Tibial artery (tissue), 4 donors: ENCODE data around the gene SYNGR1.

Source experiments
- DNase-seq, 2 donors: peaks; one replicate each; pipeline ENCODE4 v3.0.0-alpha.2; 2019
- H3K27ac ChIP-seq, 2 donors: fragments of 200-600 bp; sonication (generic) in 1 of 2; 1 replicate in 1 of 2; 2 replicates in 1 of 2; pipeline ENCODE4 v1.5.1; 2018 to 2019; ENCODE audit warnings: mild to moderate bottlenecking in 1 of 2
- H3K27me3 ChIP-seq, 2 donors: fragments of 200-600 bp; sonication (generic) in 1 of 2; one replicate each; pipeline versions ENCODE4 v1.5.1 to v1.6.0; 2016 to 2019
- H3K36me3 ChIP-seq, 3 donors: fragments of 200-600 bp; sonication (generic) in 2 of 3; one replicate each; pipeline ENCODE4 v1.5.1; 2016 to 2019; ENCODE audit warnings: mild to moderate bottlenecking in 2 of 3
- H3K4me1 ChIP-seq, 4 donors: fragments of 200-600 bp; sonication (generic) in 2 of 4; 1 replicate in 3 of 4; 2 replicates in 1 of 4; pipeline ENCODE4 v1.5.1; 2016 to 2019
- H3K4me3 ChIP-seq, 2 donors: fragments of 200-600 bp; sonication (generic) in 1 of 2; 1 replicate in 1 of 2; 2 replicates in 1 of 2; pipeline ENCODE4 v1.5.1; 2018 to 2019; ENCODE audit warnings: mild to moderate bottlenecking in 2 of 2
- H3K9me3 ChIP-seq, 3 donors: fragments of 200-600 bp; sonication (generic) in 1 of 3; one replicate each; pipeline ENCODE4 v1.5.1; 2016 to 2019
- intact Hi-C: fragments of 100-400 bp; cut with DNase I; formaldehyde crosslinking; loops from one replicate; pipeline ENCODE4 v1.15.0; 2023; ENCODE audit warnings: low total_unique reads
- TF ChIP-seq, protein P1 (sequence below), 2 experiments: fragments of 200-600 bp in 1 of 2; fragments of 450-650 bp in 1 of 2; IDR thresholded peaks; one replicate each; pipeline ENCODE4 v1.5.1; 2017 to 2019; ENCODE audit warnings: antibody characterized with exemption in 2 of 2, mild to moderate bottlenecking in 1 of 2, moderate library complexity in 1 of 2

SYNGR1 gene

GRCh38 chr22:39362932-39363331 lies 13.1 kb downstream of the SYNGR1 start:
- TF ChIP-seq, protein P1, sequence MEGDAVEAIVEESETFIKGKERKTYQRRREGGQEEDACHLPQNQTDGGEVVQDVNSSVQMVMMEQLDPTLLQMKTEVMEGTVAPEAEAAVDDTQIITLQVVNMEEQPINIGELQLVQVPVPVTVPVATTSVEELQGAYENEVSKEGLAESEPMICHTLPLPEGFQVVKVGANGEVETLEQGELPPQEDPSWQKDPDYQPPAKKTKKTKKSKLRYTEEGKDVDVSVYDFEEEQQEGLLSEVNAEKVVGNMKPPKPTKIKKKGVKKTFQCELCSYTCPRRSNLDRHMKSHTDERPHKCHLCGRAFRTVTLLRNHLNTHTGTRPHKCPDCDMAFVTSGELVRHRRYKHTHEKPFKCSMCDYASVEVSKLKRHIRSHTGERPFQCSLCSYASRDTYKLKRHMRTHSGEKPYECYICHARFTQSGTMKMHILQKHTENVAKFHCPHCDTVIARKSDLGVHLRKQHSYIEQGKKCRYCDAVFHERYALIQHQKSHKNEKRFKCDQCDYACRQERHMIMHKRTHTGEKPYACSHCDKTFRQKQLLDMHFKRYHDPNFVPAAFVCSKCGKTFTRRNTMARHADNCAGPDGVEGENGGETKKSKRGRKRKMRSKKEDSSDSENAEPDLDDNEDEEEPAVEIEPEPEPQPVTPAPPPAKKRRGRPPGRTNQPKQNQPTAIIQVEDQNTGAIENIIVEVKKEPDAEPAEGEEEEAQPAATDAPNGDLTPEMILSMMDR (IDR thresholded peaks at IDR 0.05), result no peak
- Histone ChIP-seq H3K9me3 (no peaks in the 10 kb centered on the region), H3K4me1 (peaks cover 0 to 11% (median 0%) of the 10 kb centered on the region in 4 donors), H3K4me3 (no peak overlapping the region), H3K27ac (no peak overlapping the region), H3K36me3 (peaks cover 0 to 3% (median 0%) of the 10 kb centered on the region in 3 donors), H3K27me3 (peaks cover 0 to 3% of the 10 kb centered on the region in 2 donors)
- DNase-seq, result no peak
- intact Hi-C loops, result no loop called here

DNA sequence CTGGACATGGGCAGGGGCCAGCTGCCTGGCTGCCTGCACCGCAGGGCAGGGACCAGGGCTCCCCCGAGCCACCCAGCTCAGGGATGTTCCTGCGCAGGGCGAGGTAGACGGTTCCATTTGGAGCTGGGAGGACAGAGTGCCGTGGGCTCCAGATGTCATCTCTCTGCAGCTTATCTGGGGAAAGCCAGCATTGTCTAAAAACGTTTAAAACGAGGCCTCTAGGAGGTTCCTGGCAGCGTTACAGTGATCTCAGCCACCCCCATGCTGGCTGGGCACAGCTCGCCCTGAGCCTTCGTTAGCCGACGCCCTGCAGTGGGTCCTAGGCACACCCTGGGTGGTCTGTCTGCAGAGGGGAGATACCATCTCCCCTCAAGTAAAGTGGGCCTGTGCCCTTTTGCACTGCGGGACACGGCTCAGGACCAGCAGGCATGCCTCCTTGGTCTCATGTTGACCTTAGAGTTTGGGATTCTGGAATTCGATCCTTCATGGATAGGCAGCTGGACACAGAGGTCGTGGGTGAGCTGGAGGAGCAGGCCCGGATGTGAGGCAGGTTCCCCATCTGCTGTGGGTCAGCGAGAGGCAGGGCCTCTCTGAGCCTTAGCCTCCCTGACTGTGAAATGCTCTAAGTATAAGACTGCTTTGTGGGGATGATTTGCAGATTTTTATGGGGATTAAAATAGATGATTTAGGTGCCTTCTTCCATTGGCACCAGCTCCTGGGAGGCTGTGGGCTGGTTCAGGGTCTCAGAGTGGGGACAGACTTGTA lies 14.1 kb downstream of the SYNGR1 start:
- intact Hi-C loops, result no loop called here
- Histone ChIP-seq H3K27ac (no peak overlapping the region), H3K27me3 (peaks cover 0 to 3% of the 10 kb centered on the region in 2 donors), H3K4me1 (peaks cover 0 to 11% (median 0%) of the 10 kb centered on the region in 4 donors), H3K36me3 (peaks cover 0 to 2% (median 0%) of the 10 kb centered on the region in 3 donors), H3K4me3 (no peak overlapping the region), H3K9me3 (no peaks in the 10 kb centered on the region)
- no peak for DNase-seq
- TF ChIP-seq, protein P1 (IDR thresholded peaks at IDR 0.05), result no peak

DNA sequence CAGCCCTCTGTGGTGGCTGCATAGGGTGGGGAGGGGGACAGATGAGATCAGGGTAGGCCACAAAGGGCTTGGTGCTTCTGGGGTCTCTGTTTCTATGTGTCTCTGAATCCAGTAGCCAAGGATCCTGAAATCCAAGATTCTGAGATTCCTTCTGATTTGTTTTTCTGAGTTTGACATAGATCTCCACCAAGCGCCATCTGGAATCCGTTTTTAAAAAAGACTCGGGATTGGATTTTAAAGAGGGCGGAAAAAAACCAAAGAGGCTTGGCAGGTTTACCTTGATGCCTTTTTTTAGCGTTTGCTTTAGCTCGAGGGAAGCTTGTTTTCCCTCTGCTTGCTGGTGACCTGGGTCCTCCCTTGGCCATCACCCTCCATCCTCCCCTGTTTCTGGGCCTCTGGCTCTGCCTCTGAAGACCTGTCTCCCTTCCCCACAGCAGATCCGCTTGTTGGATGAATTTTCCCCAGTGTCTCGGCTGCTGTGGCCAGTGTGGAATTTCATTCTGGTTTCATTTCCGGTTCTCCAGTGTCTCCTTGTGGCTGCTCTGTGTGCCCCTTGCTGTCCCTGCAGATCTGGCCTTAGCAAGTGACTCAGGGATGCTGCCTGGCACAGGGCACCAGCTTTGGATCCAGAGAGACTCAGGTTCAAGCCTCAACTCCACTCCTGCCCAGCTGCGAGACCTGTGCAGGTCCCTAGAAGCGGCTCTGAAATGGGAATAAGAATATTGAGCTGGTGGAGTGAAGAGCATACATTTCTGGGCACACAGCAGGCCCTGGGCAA lies 15.1 kb downstream of the SYNGR1 start:
- intact Hi-C loops, result no loop called here
- Histone ChIP-seq H3K4me1 (peaks cover 0 to 11% (median 0%) of the 10 kb centered on the region in 4 donors), H3K27ac (no peak overlapping the region)

GRCh38 chr22:39365492-39365780 lies 15.6 kb downstream of the SYNGR1 start:
- H3K36me3 ChIP-seq, result no peaks in the 10 kb centered on the region
- peaks cover 0 to 3% of the 10 kb centered on the region in 2 donors for H3K27me3 ChIP-seq
- no peak overlapping the region for H3K27ac ChIP-seq
- no peak overlapping the region for H3K4me3 ChIP-seq
- H3K4me1 ChIP-seq, result peaks cover 0 to 11% (median 0%) of the 10 kb centered on the region in 4 donors
- DNase-seq, result no peak
- intact Hi-C loops, result no loop called here
- no peaks in the 10 kb centered on the region for H3K9me3 ChIP-seq
- TF ChIP-seq, protein P1 (IDR thresholded peaks at IDR 0.05), result no peak

More for the DNA sequence above, 15.1 kb downstream of the SYNGR1 start:
- no peak overlapping the region for H3K4me3 ChIP-seq
- H3K27me3 ChIP-seq, result peaks cover 0 to 3% of the 10 kb centered on the region in 2 donors
- no peaks in the 10 kb centered on the region for H3K36me3 ChIP-seq
- no peaks in the 10 kb centered on the region for H3K9me3 ChIP-seq
- no peak for DNase-seq
- TF ChIP-seq, protein P1 (IDR thresholded peaks at IDR 0.05), result no peak

- TF ChIP-seq, protein P1 (IDR thresholded peaks at IDR 0.05), result no peak
- intact Hi-C loops, result no loop called here
- peaks cover 0 to 3% of the 10 kb centered on the region in 2 donors for H3K27me3 ChIP-seq
- H3K4me3 ChIP-seq, result no peak overlapping the region
- no peaks in the 10 kb centered on the region for H3K9me3 ChIP-seq
- DNase-seq, result no peak
- no peaks in the 10 kb centered on the region for H3K36me3 ChIP-seq
- H3K27ac ChIP-seq, result no peak overlapping the region
- H3K4me1 ChIP-seq, result peaks cover 0 to 7% (median 0%) of the 10 kb centered on the region in 4 donors
Measured at GRCh38 chr22:39367035-39367434, 17.2 kb downstream of the SYNGR1 start.
